GM10847 (cell line): ENCODE data around the gene ANO6.
A peak's percentile ranks its signal among the peaks of the same experiment; 100 is the strongest.

Source experiments
- POLR2A ChIP-seq: IDR thresholded peaks from 2 replicates; pipeline ENCODE4 v1.6.1; 2011; ENCODE audit not compliant: insufficient read length; ENCODE audit errors: extremely low read depth

The ANO6 gene, protein sequence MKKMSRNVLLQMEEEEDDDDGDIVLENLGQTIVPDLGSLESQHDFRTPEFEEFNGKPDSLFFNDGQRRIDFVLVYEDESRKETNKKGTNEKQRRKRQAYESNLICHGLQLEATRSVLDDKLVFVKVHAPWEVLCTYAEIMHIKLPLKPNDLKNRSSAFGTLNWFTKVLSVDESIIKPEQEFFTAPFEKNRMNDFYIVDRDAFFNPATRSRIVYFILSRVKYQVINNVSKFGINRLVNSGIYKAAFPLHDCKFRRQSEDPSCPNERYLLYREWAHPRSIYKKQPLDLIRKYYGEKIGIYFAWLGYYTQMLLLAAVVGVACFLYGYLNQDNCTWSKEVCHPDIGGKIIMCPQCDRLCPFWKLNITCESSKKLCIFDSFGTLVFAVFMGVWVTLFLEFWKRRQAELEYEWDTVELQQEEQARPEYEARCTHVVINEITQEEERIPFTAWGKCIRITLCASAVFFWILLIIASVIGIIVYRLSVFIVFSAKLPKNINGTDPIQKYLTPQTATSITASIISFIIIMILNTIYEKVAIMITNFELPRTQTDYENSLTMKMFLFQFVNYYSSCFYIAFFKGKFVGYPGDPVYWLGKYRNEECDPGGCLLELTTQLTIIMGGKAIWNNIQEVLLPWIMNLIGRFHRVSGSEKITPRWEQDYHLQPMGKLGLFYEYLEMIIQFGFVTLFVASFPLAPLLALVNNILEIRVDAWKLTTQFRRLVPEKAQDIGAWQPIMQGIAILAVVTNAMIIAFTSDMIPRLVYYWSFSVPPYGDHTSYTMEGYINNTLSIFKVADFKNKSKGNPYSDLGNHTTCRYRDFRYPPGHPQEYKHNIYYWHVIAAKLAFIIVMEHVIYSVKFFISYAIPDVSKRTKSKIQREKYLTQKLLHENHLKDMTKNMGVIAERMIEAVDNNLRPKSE

DNA sequence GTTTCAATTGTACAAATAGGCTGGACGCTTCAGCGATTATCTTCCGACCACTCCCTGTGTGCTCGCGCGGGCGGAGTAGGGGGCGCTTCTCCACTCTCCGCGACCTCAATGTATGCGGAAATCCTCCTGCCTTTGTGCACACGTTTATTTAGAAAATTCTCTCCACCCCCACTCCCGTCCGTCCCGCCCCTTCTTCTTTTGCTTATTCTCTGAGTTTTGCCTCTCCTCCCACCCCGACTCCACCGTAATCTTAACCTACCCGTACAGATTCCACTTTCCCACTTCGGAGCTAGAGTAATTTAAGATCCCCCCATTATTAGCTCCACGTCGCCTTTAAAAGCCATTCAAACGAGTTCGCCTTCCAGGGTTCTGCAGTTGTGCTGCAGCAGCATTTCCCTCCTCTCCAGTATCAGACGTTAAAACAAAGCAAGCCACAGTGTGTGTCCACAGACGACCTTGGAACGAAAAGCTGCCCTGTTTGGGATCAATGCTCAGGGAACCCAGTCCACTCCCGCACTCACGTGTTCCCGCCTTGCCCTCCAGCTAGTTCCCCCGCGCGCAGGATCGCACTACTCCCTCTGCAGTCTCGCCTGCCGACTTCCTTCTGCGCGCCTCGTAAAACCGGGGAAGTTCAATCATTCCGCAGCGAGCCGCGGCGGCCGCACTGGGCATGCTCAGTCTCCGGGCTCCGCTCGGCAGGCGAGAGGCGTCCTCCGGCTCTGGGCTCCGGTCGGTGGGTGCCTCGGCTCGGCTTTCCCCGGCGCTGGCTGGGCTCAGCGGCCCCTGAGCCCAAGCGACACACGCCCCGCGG lies at the start of gene ANO6:
ANO6 (plus strand) TSS at position 677 of the 811 bp plus-strand sequence. CDS start 227 bp downstream, outside the sequence.
- TF ChIP-seq POLR2A, result peak; percentile 78

DNA sequence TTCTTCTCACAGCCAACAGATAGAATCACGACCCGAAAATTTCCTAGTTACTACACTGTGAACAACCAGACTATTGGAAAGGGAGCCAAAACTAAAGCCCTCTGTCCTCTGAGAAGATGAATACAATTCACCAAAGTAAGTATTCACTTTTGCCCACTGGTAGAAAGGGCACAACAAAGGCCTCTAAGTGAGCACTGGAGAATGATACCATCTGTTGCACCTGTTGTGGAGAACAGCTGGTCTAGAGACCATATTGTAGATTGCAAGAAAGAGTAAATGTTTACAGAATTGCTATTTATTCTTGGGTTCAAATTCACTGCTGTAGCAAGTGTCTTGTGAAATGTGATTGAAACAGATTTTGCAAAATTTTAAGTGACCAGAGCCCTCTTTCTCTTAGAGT lies 46.9 kb upstream of the ANO6 start:
- TF ChIP-seq POLR2A, result no peak

DNA sequence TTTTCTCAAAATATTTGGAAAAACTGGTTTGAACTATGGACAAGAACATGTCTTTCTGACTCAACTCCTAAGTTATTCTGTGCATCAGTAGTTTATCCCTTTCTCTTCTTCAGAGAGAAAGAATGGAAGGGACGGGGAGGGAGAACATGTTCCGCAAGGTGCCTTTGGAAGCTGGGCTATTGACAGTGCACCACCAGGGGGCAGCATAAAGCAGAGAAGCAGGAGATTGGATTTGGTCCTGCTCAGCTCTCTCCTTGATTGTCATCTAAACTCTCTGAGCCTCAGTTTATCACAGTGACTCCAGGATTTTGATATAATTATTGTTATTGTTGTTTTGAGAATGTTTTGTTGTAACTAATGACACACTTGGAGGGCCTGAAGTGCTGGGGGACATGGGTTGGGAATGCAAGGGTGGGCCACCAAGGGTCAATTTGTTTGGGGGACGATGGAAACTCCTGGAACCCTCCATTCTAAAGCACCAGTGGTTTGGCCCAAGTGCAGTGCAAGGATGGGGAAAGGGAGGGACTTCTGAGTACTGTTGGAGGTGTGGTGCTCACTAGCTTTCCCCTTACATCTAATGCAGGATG lies 45.3 kb upstream of the ANO6 start:
- TF ChIP-seq POLR2A, result no peak

DNA sequence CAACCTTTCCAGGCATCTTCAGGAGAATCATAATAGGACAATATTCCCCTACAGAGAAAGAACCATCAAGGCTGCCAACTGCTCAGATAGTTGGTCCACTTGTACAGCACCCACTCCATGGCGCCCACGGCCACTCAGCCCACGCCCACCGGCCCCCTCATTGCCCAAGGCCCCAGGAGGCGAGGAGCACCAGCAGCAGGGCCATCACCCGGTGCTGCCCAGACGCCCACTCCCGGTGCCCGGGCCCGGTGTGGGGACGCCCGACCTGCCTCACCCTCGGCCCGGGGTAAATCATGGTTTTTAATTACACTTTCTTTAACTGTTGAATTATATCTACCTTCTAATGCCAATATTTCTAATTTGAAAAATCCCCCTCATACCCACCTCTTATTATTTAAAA lies 41.3 kb upstream of the ANO6 start:
- no peak for TF ChIP-seq POLR2A

DNA sequence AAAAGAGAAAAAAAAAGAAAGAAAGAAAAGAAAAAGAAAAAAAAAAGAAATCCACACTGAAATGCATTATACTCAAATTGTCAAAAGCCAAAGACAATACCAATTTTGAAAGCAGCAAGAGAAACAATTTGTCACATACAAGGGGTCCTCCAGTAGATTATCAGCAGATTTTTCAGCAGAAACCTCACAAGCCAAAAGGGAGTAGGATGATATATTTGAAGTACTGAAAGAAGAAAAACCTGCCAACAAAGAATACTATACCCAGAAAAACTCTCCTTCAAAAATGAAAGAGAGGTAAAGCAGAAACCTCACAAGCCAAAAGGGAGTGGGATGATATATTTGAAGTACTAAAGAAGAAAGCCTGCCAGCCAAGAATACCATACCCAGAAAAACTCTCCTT lies 37.1 kb upstream of the ANO6 start:
- no peak for TF ChIP-seq POLR2A

DNA sequence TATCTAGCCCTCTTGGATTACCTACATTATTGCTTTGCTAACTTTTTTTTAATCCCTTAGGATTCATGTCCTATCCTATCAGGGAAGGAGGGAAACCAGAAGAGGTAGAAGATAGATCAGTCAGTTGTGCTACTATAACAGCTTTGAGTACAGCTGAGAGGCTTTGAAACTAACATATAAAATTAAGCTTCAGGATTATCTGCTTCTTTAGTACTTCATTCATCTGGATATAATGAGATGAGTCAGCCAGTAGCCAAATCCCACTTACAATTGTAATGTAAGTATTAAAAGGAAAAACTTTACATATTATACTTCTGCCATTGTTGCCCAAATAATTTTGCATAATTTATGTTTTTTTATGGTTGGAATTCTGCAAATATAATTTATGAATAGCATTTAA lies 33.4 kb upstream of the ANO6 start:
- no peak for TF ChIP-seq POLR2A

DNA sequence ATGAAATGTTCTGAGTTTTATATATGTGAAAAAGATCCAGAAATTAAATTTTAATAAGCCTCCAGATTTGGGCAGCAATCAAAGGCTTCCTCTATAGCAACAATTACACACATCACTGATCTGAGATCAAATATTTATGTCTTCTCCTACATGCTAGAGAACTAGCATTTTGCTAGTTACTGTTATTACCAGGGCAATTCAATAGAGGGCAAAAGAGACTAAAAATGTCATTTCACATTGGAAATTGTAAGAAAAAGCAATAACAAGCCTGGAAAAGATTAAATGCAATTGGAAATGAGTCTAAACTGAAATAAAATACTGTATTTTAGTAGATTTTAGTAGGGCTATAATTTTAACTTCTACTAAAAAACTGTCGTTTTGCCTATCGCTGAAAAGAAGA lies 32.6 kb upstream of the ANO6 start:
- TF ChIP-seq POLR2A, result no peak

DNA sequence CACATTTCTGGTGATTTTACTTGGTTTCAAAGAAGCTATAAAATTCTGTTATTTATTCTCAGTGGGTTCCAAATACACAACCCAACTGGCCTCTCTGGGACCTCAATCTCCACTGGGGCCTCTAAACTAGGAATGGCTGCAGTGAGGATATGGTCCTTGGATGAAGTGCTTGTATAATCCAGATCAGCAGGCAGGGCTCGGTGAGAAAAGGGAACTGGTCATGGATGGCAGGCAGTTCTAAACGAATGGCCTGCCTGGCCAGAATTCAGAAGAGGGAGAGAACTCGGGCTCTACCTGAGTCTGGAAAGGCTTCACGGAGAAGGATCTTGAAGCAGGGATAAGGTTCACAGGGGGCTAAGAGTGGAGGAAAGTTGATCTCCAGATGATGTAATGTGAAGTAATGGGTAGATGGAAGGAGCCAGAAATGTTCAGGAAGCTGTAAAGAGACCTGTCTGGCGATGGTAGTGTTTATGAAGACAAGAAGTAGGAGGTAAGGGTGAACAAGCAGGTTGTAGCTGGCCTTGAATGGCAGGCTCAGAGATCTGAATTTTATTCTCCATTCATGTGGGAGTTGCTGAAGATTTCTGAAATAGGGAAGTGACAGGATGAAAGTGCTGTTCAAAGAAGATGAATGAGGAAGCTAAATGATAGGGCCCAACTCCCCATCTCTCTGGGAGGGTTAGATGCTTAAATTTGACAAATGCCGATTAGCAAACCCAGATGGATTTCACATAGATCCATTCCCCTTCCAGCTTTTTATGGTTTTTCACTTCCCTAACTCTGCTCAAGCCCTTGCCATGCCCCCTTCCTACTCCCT lies 31.5 kb upstream of the ANO6 start:
- no peak for TF ChIP-seq POLR2A

DNA sequence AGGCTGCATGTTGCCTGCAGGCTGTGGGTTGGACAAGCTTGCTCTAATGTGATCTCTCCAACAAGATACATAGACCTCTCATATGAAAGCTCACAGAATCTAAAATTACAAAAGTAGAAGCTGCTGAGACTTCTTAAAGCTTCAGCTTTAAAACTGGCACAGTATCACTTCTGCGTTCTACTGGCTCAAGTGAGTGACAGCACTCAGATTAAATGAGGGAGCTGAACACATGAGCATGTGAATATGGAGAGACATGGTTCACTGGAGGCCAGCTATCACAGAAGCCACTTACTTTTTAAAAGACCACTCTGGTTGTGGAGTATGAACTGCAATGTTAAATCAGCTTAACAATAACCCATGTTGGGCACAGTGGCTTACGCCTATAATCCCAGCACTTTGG lies 29.1 kb upstream of the ANO6 start:
- no peak for TF ChIP-seq POLR2A

DNA sequence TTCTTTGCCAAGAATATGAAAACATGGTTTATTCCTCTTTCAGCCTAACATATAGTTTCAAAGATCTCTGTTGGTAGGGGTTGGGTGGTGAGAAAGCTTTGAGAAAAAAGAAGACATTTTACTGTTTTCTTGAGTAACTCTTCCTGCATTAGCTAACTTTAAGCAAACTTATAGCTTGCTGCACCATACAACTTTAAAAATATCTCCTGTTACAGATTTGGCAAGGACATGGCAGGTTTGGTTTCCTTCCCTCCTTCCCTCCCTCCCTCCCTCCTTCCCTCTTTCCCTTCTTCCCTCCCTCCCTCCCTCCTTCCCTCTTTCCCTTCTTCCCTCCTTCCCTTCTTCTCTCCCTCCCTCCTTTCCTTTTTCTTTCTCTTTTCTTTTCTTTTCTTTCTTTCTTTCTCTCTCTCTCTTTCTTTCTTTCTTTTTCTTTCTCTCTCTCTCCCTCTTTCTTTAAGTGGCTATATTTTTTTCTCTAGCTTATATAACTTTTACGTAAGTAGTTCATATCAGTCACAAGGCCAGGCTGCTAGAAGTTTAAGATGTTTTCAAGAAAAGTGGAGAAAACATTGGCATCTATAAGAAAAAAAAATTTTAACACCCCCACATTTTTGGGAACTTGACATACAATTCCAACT lies 26.0 kb upstream of the ANO6 start:
- TF ChIP-seq POLR2A, result no peak

DNA sequence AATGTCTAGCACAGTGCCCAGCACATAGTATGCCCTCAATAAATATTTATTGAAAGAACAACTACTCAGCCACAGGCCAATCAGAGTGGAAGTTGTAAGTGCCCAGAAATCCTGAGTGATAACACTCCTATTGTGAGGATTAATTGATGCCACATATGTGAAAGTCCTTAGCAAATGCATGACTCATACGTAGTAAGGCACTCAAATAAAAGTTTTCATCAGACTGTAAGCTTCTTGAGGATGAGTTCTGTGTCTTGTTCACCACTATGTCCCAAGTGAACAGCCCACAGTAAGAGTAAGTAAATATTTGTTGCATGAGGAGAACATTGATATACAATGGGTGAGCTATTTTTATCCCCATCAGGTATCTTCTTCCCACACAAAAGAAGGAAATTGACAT lies 24.7 kb upstream of the ANO6 start:
- TF ChIP-seq POLR2A, result no peak

DNA sequence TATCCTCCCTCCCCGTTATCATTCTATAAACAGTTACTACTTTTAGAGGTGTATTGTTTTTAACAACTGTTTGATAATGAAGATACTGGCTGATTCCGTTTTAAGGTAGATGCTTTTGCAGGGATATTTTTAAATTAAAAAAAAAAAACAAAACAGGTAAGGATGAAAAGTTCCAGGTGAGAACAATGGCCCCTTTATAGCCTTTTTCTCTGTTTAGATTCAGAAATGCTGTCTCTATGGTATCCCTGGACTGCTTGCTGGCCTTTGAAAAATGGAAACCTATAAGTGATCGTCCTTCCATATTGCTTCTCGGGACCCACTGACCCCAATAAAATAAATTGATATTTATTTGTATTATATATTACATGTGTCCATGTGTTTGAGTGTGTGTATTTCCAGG lies 23.2 kb upstream of the ANO6 start:
- TF ChIP-seq POLR2A, result no peak

DNA sequence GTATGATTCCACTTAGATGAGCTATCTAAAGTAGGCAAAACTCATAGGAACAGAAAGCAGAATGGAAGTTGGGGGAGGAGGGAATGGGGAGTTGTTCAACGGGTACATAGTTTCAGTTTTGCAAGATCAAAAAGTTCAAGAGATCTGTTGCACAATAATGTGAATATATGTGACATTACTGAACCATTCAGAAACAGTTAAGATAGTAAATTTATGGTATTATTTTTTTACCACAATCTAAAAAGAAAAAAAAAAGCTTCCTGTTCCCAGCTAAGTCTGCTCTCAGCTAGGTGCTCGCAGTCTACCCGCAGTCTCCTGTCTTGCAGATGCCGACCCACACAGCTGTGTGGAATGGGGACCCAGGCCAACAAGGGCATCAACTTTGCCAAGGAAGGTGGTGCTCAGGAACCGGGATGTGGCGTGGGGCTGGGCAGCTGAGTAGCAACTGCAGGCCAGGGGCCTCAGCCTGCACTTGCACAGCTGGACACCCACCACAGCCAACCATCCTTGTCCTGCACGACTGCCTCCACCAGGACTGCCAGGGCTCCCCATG lies 15.3 kb upstream of the ANO6 start:
- no peak for TF ChIP-seq POLR2A
